ENCODE data around the gene OR2AT4. TPM values are rescaled to one million over a fixed set of nuclear protein-coding genes. Genes with fewer than 3 reads are reported as not detected.
"Not testable (repeated sequence)": the region's sequence is repeated elsewhere in the genome, so short reads cannot be mapped to it uniquely, and the experiment has no call there.

The OR2AT4 gene
- total RNA-seq, 2 donors from 2014 or later = not detected

GRCh38 chr11:75100314-75100713, 3.6 kb upstream of the OR2AT4 start:
- Histone ChIP-seq H3K27me3 (ENCODE audit: control insufficient read depth, insufficient read depth, low read length, poor library complexity, severe bottlenecking) (no peaks in the 10 kb centered on the region), H3K9ac (ENCODE audit: extremely low read depth, low read length, poor library complexity, severe bottlenecking) (no peak overlapping the region), H3K36me3 (ENCODE audit: control insufficient read depth, insufficient read depth, low read length) (no peaks in the 10 kb centered on the region), H3K27ac (ENCODE audit: low read depth, low read length) (no peak overlapping the region), H3K9me3 (ENCODE audit: control insufficient read depth, low read length) (no peaks in the 10 kb centered on the region), H3K4me3 (ENCODE audit: low read length) (no peak overlapping the region), H3K4me1 (ENCODE audit: control insufficient read depth, insufficient read depth, low read length) (no peaks in the 10 kb centered on the region)
- H3K27me3 Mint-ChIP-seq (ENCODE audit: insufficient read depth) = peaks cover 2% of the 10 kb centered on the region
- peaks cover 4% of the 10 kb centered on the region for H3K9me3 Mint-ChIP-seq
- H3K4me1 Mint-ChIP-seq = no peaks in the 10 kb centered on the region
- WGBS, 2 experiments (ENCODE audit: insufficient coverage in 1 of 2, insufficient read length in 1 of 2) = 63 to 73% methylated on average over 3 of the region's 3 CpGs
- no peak for DNase-seq
- no peak overlapping the region for H3K27ac Mint-ChIP-seq
- no peak overlapping the region for H3K4me3 Mint-ChIP-seq
- TF ChIP-seq, protein P1, sequence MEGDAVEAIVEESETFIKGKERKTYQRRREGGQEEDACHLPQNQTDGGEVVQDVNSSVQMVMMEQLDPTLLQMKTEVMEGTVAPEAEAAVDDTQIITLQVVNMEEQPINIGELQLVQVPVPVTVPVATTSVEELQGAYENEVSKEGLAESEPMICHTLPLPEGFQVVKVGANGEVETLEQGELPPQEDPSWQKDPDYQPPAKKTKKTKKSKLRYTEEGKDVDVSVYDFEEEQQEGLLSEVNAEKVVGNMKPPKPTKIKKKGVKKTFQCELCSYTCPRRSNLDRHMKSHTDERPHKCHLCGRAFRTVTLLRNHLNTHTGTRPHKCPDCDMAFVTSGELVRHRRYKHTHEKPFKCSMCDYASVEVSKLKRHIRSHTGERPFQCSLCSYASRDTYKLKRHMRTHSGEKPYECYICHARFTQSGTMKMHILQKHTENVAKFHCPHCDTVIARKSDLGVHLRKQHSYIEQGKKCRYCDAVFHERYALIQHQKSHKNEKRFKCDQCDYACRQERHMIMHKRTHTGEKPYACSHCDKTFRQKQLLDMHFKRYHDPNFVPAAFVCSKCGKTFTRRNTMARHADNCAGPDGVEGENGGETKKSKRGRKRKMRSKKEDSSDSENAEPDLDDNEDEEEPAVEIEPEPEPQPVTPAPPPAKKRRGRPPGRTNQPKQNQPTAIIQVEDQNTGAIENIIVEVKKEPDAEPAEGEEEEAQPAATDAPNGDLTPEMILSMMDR (conservative IDR thresholded peaks at IDR 0.05) = no peak
- no peaks in the 10 kb centered on the region for H3K36me3 Mint-ChIP-seq (ENCODE audit: low read depth)

DNA sequence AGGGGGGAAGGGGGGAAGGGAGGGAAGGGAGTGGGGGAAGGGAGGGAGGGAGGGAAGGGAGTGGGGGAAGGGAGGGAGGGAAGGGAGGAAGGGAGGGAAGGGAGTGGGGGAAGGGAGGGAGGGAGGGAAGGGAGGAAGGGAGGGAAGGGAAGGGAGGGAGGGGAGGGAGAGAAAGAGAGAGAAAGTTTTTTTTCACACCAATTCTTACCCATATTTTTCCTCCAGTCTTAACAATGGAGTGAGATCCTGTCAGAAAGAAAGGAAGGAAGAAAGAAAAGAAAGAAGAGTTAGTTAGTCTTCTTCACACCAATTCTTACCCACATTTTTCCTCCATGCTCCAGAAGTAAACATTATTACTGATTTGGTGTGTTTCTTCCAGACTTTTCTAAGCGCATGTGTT, 3.0 kb upstream of the OR2AT4 start:
- Mint-ChIP-seq H3K4me3 (no peak overlapping the region), H3K4me1 (no peaks in the 10 kb centered on the region), H3K27ac (no peak overlapping the region), H3K36me3 (ENCODE audit: low read depth) (no peaks in the 10 kb centered on the region), H3K27me3 (ENCODE audit: insufficient read depth) (peaks cover 6% of the 10 kb centered on the region), H3K9me3 (peaks cover 4% of the 10 kb centered on the region)
- DNase-seq = no peak
- Histone ChIP-seq H3K36me3 (ENCODE audit: control insufficient read depth, insufficient read depth, low read length) (no peaks in the 10 kb centered on the region), H3K27me3 (ENCODE audit: control insufficient read depth, insufficient read depth, low read length, poor library complexity, severe bottlenecking) (no peaks in the 10 kb centered on the region), H3K4me1 (ENCODE audit: control insufficient read depth, insufficient read depth, low read length) (no peaks in the 10 kb centered on the region), H3K27ac (ENCODE audit: low read depth, low read length) (no peak overlapping the region), H3K9me3 (ENCODE audit: control insufficient read depth, low read length) (no peaks in the 10 kb centered on the region), H3K4me3 (ENCODE audit: low read length) (no peak overlapping the region), H3K9ac (ENCODE audit: extremely low read depth, low read length, poor library complexity, severe bottlenecking) (no peak overlapping the region)
- TF ChIP-seq, protein P1 (conservative IDR thresholded peaks at IDR 0.05) = no peak
- WGBS, 2 experiments (ENCODE audit: insufficient coverage in 1 of 2, insufficient read length in 1 of 2) = no CpG with 5 or more reads among the region's 1 CpG

- H3K36me3 ChIP-seq (ENCODE audit: control insufficient read depth, insufficient read depth, low read length); H3K27me3 ChIP-seq (ENCODE audit: control insufficient read depth, insufficient read depth, low read length, poor library complexity, severe bottlenecking); H3K9me3 Mint-ChIP-seq; H3K9ac ChIP-seq (ENCODE audit: extremely low read depth, low read length, poor library complexity, severe bottlenecking); H3K4me1 ChIP-seq (ENCODE audit: control insufficient read depth, insufficient read depth, low read length); DNase-seq; H3K4me3 ChIP-seq (ENCODE audit: low read length); H3K27ac ChIP-seq (ENCODE audit: low read depth, low read length); H3K9me3 ChIP-seq (ENCODE audit: control insufficient read depth, low read length); H3K27me3 Mint-ChIP-seq (ENCODE audit: insufficient read depth); H3K4me1 Mint-ChIP-seq; H3K36me3 Mint-ChIP-seq (ENCODE audit: low read depth); H3K4me3 Mint-ChIP-seq; H3K27ac Mint-ChIP-seq: not testable (repeated sequence)
- WGBS, 2 experiments (ENCODE audit: insufficient coverage in 1 of 2, insufficient read length in 1 of 2) = 95 to 100% methylated on average over 8 to 22 of the region's 22 CpGs
Measured at GRCh38 chr11:75098835-75099439, 2.3 kb upstream of the OR2AT4 start.

DNA sequence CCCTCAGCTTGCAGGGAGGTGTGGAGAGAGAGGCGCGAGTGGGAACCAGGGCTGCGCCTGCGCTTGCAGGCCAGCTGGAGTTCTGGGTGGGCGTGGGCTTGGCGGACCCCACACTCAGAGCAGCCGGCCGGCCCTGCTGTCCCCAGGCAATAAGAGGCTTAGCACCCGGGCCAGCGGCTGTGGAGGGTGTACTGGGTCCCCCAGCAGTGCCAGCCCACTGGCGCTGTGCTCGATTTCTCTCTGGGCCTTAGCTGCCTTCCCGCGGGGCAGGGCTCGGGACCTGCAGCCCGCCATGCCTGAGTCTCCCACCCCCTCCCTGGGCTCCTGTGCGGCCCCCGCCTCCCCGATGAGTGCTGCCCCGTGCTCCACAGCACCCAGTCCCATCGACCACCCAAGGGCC, 1.5 kb upstream of the OR2AT4 start:
- H3K27me3 ChIP-seq (ENCODE audit: control insufficient read depth, insufficient read depth, low read length, poor library complexity, severe bottlenecking); H3K9me3 Mint-ChIP-seq; H3K27me3 Mint-ChIP-seq (ENCODE audit: insufficient read depth); H3K4me3 ChIP-seq (ENCODE audit: low read length); H3K4me1 Mint-ChIP-seq; H3K9me3 ChIP-seq (ENCODE audit: control insufficient read depth, low read length); H3K9ac ChIP-seq (ENCODE audit: extremely low read depth, low read length, poor library complexity, severe bottlenecking); H3K36me3 ChIP-seq (ENCODE audit: control insufficient read depth, insufficient read depth, low read length); H3K4me1 ChIP-seq (ENCODE audit: control insufficient read depth, insufficient read depth, low read length); H3K27ac Mint-ChIP-seq; H3K4me3 Mint-ChIP-seq; DNase-seq; H3K27ac ChIP-seq (ENCODE audit: low read depth, low read length); H3K36me3 Mint-ChIP-seq (ENCODE audit: low read depth): not testable (repeated sequence)
- 93 to 98% methylated on average over 6 to 21 of the region's 21 CpGs for WGBS, 2 experiments (ENCODE audit: insufficient coverage in 1 of 2, insufficient read length in 1 of 2)

Data from endodermal cell (in vitro differentiated cells).